ENCODE data around the gene FARP1. TPM values are rescaled to one million over a fixed set of nuclear protein-coding genes. Genes with fewer than 3 reads are reported as not detected.

FARP1 gene
- total and polyA plus RNA-seq, 10 of the 15 experiments (the other 5 are each of a cell fraction or from before 2014, with no cell fraction given) = 0.17 to 6.9 (median 0.68) TPM

DNA sequence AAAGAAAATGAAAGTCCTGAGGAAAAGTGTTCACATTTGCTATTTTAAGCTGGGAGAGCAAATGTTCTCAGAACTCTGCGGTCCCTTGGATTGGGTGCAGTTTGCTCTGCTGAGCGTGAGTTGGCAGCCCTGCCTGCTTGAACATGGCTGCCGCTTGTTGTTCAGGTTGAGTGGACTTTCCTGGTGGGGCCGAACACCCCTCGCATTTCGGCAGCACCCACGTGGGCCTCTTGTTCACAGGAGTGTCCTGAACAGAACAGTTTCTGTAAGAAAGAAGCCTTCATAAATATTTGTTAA lies 45.0 kb downstream of the FARP1 start (continued):
- TF ChIP-seq ATF2 (IDR thresholded peaks at IDR 0.05; ENCODE audit: low read length) = no peak

DNA sequence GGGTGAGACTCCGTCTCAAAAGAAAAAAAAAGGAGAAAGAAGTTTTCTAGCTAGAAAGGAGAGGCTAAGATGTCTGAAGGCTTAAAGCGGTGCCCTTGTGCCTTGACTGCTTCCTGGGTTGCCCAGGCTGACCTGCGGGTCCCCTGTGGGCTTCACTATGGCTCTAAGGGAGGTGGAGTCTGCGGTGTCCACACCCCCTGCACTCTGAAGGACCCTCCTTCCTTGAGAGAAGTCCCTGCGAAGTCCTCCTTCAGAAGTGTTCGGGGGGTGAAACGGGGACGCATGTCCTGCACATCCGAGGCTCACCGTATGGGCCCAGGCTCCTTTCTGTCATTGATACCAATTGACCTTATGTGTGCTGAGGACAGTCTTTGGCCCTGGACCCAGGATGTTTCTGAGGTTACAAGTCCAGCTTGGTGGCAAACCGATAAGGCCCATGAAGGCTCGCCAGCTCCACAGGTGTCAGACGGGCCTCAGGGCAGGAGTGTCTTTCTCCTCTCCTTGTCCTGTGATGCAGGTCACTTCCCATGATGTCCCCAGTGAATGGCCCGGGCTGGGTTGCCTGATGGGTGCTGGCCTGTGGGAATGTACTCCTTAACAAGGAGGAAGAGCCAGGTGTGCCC lies 45.8 kb downstream of the FARP1 start:
- TF ChIP-seq NRF1 (conservative IDR thresholded peaks at IDR 0.05; ENCODE audit: low read depth, low read length) (no peak), SUZ12 (IDR thresholded peaks at IDR 0.05; ENCODE audit: unreplicated experiment) (no peak)
- ChIA-PET CTCF (interaction anchor here (1.5 kb wide), 1 partner anchor 13 kb away, joined by 3 read pairs; no protein-coding TSS in a partner anchor), SMC1A (ENCODE audit: uncharacterized antibody, unreplicated experiment) (interaction anchor here (1.2 to 2.3 kb wide), 3 partner anchors 8 to 20 kb away, joined by 3 to 8 read pairs (median 3); no protein-coding TSS in a partner anchor), RAD21 (ENCODE audit: unreplicated experiment) (interaction anchor here (0.7 to 1.0 kb wide), 2 partner anchors 45 to 326 kb away, joined by 3 read pairs; no protein-coding TSS in a partner anchor), POLR2A (interaction anchor here (0.5 to 1.1 kb wide), 3 partner anchors 13 to 206 kb away, joined by 3 read pairs; no protein-coding TSS in a partner anchor)
- Histone ChIP-seq H3K9me3 (replicated peaks; ENCODE audit: control insufficient read depth, insufficient read depth, low read length) (no peaks in the 10 kb centered on the region), H4K20me1 (ENCODE audit: control insufficient read depth, insufficient read depth) (no peaks in the 10 kb centered on the region), H3K4me3 (no peak overlapping the region), H3K4me1 (ENCODE audit: control insufficient read depth, insufficient read depth, low read length) (no peaks in the 10 kb centered on the region), H3K79me2 (ENCODE audit: control insufficient read depth, insufficient read depth, low read length) (no peaks in the 10 kb centered on the region), H3K27me3 (replicated peaks in 1 of 2; ENCODE audit: control insufficient read depth in 2 of 2, insufficient read depth in 2 of 2, low read length in 1 of 2) (no peaks in the 10 kb centered on the region), H3K4me2 (ENCODE audit: control insufficient read depth, insufficient read depth) (no peak overlapping the region), H3K36me3 (ENCODE audit: control insufficient read depth in 2 of 2, insufficient read depth in 2 of 2, low read length in 1 of 2) (no peaks in the 10 kb centered on the region), H2AFZ (ENCODE audit: control insufficient read depth, low read depth, low read length) (no peak overlapping the region), H3K27ac (ENCODE audit: control insufficient read depth, insufficient read depth) (no peak overlapping the region), H3K9ac (ENCODE audit: control insufficient read depth, insufficient read depth, low read length) (no peak overlapping the region)
- WGBS (ENCODE audit: insufficient coverage, insufficient replicate concordance, low lambda C conversion rate, missing lambda C conversion rate) = 57% methylated on average over 14 of the region's 14 CpGs
- in situ Hi-C loops (cut with MboI) = no loop called here
- FAIRE-seq = no peak
- no peak for ATAC-seq
- no TSS peak for BruUV-seq (replicated peaks)
- intact Hi-C loops (cut with micrococcal nuclease; ENCODE audit: unreplicated experiment) = no loop called here
- DNase-seq (ENCODE audit: low read depth, low spot score) = no peak
